HFF-Myc (cell line): ENCODE data around the gene RBM10.

ENCODE experiments used
- DNase-seq: peaks from one replicate; pipeline ENCODE4 v3.0.0-alpha.2; 2011; ENCODE audit warnings: low read depth; ENCODE audit errors: extremely low read depth
- H3K4me3 ChIP-seq: replicated peaks from 2 replicates; pipeline ENCODE4 v1.5.1; 2011; ENCODE audit warnings: low read depth, mild to moderate bottlenecking, control low read depth, low read length
- TF ChIP-seq, protein P1 (sequence below): IDR thresholded peaks from 2 replicates; pipeline ENCODE4 v1.5.1; 2012; ENCODE audit warnings: mild to moderate bottlenecking, low read depth, low read length, control low read depth; ENCODE audit errors: missing control alignments

The RBM10 gene

DNA sequence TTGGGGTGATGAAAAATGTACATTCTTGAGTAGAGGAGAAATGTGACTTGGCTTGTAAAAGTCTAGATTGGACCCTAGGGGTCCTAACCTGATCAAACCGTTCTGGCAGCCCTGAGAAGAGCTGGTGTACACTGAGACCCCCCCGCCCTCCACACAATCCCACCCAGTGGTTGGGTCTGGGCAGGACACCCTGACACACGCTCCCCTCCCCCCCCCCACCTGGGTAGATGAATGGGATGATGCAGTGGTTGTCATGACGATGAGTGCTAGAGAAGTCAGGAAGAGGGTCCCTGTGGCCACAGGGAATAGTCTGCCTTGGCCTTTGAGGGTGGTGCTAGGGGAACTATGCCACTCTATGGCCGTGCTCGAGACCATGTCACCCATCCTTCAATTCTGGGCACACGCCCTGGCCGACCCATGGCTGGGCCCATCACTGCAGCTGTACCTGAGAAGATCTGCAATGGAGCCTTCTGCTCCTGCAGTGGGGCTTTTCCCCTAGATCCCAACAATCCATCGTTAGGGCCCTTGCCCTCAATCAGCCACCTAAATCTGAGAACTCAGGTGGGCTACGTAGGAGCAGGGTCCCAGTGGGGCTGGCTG lies 77.8 kb downstream of the RBM10 start:
- no peak for DNase-seq
- no peak overlapping the region for H3K4me3 ChIP-seq
- TF ChIP-seq, protein P1, sequence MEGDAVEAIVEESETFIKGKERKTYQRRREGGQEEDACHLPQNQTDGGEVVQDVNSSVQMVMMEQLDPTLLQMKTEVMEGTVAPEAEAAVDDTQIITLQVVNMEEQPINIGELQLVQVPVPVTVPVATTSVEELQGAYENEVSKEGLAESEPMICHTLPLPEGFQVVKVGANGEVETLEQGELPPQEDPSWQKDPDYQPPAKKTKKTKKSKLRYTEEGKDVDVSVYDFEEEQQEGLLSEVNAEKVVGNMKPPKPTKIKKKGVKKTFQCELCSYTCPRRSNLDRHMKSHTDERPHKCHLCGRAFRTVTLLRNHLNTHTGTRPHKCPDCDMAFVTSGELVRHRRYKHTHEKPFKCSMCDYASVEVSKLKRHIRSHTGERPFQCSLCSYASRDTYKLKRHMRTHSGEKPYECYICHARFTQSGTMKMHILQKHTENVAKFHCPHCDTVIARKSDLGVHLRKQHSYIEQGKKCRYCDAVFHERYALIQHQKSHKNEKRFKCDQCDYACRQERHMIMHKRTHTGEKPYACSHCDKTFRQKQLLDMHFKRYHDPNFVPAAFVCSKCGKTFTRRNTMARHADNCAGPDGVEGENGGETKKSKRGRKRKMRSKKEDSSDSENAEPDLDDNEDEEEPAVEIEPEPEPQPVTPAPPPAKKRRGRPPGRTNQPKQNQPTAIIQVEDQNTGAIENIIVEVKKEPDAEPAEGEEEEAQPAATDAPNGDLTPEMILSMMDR: no peak

DNA sequence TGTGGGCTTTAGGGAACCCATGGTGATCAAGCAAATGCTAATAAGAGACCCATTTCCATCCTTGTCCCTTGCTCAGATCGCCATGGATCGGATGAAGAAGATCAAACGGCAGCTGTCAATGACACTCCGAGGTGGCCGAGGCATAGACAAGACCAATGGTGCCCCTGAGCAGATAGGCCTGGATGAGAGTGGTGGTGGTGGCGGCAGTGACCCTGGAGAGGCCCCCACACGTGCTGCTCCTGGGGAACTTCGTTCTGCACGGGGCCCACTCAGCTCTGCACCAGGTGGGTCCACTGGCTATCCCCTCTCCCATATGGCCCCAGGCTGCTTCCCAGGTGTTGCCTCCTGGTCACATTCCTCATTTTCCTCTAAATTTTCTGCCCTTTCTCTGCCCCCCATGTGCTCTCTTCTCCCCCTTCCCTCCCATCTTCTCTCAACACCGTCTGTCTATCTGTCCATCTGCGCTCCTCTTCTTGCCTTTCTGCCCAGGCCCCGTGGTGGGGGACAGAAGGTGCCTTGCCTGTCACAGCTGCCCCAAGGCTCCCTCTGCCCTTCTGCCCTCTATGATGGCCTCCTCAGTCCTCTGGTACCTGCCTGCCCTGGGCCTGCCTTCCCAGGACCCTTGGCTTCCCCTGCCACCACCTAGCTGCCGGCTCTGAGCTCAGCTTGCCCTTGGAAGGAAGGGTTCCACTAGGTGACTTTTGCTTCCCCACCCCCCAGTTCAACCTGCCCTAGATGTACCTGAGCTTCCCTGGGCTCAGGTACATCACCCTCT lies 78.6 kb downstream of the RBM10 start:
- no peak for DNase-seq
- H3K4me3 ChIP-seq: no peak overlapping the region
- TF ChIP-seq, protein P1: no peak

DNA sequence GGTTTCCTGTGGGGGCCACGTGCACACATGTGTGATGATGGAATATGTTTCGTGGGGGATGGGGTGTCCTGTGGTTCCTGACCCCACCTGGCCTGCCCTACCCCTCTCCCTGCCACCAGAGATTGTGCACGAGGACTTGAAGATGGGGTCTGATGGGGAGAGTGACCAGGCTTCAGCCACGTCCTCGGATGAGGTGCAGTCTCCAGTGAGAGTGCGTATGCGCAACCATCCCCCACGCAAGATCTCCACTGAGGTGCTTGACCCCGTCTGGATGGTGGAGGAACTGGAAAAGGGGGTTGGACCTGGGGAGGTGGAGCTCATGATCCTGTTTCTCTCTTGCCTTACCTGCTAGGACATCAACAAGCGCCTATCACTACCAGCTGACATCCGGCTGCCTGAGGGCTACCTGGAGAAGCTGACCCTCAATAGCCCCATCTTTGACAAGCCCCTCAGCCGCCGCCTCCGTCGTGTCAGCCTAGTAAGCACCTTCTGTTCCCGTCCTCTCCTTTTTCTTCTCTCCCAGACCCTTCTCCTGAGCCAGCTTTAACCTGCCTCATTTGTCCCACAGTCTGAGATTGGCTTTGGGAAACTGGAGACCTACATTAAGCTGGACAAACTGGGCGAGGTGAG lies 79.4 kb downstream of the RBM10 start:
- no peak overlapping the region for H3K4me3 ChIP-seq
- TF ChIP-seq, protein P1: no peak
- no peak for DNase-seq

DNA sequence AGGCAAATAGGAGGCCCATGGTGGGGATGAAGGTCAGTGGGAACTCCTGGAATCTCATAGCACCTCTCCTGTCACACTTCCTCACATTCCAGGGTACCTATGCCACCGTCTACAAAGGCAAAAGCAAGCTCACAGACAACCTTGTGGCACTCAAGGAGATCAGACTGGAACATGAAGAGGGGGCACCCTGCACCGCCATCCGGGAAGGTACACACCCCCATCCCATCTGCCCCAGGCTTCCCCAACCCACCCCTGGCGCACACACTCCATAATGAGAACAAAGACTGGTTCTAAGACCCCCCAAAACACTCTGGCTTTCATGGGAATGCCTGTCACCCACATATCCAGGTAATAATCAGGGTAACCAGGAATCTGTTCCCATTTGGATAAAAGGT lies 79.9 kb downstream of the RBM10 start:
- TF ChIP-seq, protein P1: no peak
- no peak for DNase-seq
- H3K4me3 ChIP-seq: no peak overlapping the region

DNA sequence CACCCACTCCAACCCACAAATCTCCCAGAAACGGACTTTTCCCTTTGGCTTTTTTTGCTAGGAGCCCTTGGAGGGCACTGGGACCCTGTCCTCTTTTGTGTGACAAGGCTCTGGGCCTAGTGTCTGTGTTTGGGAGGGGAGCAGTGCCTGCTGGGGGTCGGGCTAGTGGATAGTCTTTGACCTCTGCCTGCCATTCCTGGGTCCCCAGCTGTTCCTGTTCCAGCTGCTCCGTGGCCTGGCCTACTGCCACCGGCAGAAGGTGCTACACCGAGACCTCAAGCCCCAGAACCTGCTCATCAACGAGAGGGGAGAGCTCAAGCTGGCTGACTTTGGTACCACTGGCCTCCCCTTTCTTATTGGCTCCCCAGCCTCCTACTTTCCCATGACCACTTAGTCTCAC lies 81.0 kb downstream of the RBM10 start:
- TF ChIP-seq, protein P1: no peak
- DNase-seq: no peak
- no peak overlapping the region for H3K4me3 ChIP-seq

DNA sequence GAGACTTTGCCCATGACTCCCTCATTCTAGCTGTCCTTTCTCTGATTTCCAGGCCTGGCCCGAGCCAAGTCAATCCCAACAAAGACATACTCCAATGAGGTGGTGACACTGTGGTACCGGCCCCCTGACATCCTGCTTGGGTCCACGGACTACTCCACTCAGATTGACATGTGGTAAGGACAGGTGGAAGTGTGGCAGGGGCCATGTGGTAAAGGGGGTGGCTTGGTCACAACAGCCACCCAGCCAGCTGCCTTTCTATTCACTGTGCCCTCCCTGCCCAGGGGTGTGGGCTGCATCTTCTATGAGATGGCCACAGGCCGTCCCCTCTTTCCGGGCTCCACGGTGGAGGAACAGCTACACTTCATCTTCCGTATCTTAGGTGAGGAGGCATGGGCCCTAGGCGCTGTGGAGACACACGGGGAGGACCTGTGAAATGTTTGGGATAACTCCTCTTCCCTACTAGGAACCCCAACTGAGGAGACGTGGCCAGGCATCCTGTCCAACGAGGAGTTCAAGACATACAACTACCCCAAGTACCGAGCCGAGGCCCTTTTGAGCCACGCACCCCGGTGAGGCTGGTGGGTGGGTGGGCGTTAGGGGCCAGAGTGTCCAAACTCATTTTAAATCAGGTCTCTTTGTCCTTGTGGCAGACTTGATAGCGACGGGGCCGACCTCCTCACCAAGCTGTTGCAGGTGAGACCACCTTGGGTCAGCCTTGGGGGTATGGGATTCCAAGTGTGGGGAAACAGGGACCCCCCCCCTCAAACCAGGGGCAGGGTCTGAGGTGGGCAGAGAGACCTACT lies 81.7 kb downstream of the RBM10 start:
- no peak overlapping the region for H3K4me3 ChIP-seq
- TF ChIP-seq, protein P1: no peak
- no peak for DNase-seq
